Measurements from ENCODE around the gene PFDN1.
"Not testable (repeated sequence)": the region's sequence is repeated elsewhere in the genome, so short reads cannot be mapped to it uniquely, and the experiment has no call there.

PFDN1 gene

GRCh38 chr5:140205952-140206351 is 96.9 kb downstream of the PFDN1 start:
- Histone ChIP-seq H3K36me3 (ENCODE audit: control insufficient read depth in 1 of 2, insufficient read depth in 2 of 2, low read length in 2 of 2) (peaks cover 0 to 8% of the 10 kb centered on the region in 2 donors), H3K4me1 (ENCODE audit: control insufficient read depth in 1 of 2, insufficient read depth in 2 of 2, low read length in 2 of 2) (peaks cover 5 to 25% of the 10 kb centered on the region in 2 donors), H3K9me3 (ENCODE audit: control insufficient read depth in 1 of 2, low read length in 2 of 2) (no peaks in the 10 kb centered on the region), H3K4me3 (ENCODE audit: low read depth in 1 of 2, low read length in 2 of 2) (no peak overlapping the region), H3K27me3 (ENCODE audit: control insufficient read depth in 1 of 2, insufficient read depth in 2 of 2, low read length in 2 of 2) (no peaks in the 10 kb centered on the region), H3K9ac (ENCODE audit: low read depth in 1 of 2, low read length in 2 of 2) (no peak overlapping the region), H3K27ac (ENCODE audit: low read depth, low read length) (no peak overlapping the region)

- H3K27ac ChIP-seq (ENCODE audit: low read depth, low read length): no peak overlapping the region
Observed at GRCh38 chr5:140205216-140205615, 97.7 kb downstream of the PFDN1 start.

GRCh38 chr5:140202610-140203009 is 100.3 kb downstream of the PFDN1 start:
- H3K9ac ChIP-seq (ENCODE audit: low read depth in 1 of 2, low read length in 2 of 2): no peak overlapping the region
- no peaks in the 10 kb centered on the region for H3K27me3 ChIP-seq (ENCODE audit: control insufficient read depth in 1 of 2, insufficient read depth in 2 of 2, low read length in 2 of 2)
- no peaks in the 10 kb centered on the region for H3K9me3 ChIP-seq (ENCODE audit: control insufficient read depth in 1 of 2, low read length in 2 of 2)
- H3K27ac ChIP-seq (ENCODE audit: low read depth, low read length): no peak overlapping the region
- no peak overlapping the region for H3K4me3 ChIP-seq (ENCODE audit: low read depth in 1 of 2, low read length in 2 of 2)
- peaks cover 8 to 14% of the 10 kb centered on the region in 2 donors for H3K36me3 ChIP-seq (ENCODE audit: control insufficient read depth in 1 of 2, insufficient read depth in 2 of 2, low read length in 2 of 2)
- H3K4me1 ChIP-seq (ENCODE audit: control insufficient read depth in 1 of 2, insufficient read depth in 2 of 2, low read length in 2 of 2): peaks cover 5 to 24% of the 10 kb centered on the region in 2 donors

More at GRCh38 chr5:140205216-140205615, 97.7 kb downstream of the PFDN1 start:
- peaks cover 5 to 25% of the 10 kb centered on the region in 2 donors for H3K4me1 ChIP-seq (ENCODE audit: control insufficient read depth in 1 of 2, insufficient read depth in 2 of 2, low read length in 2 of 2)
- no peaks in the 10 kb centered on the region for H3K27me3 ChIP-seq (ENCODE audit: control insufficient read depth in 1 of 2, insufficient read depth in 2 of 2, low read length in 2 of 2)
- H3K9ac ChIP-seq (ENCODE audit: low read depth in 1 of 2, low read length in 2 of 2): no peak overlapping the region
- H3K36me3 ChIP-seq (ENCODE audit: control insufficient read depth in 1 of 2, insufficient read depth in 2 of 2, low read length in 2 of 2): peaks cover 0 to 8% of the 10 kb centered on the region in 2 donors
- H3K4me3 ChIP-seq (ENCODE audit: low read depth in 1 of 2, low read length in 2 of 2): no peak overlapping the region
- H3K9me3 ChIP-seq (ENCODE audit: control insufficient read depth in 1 of 2, low read length in 2 of 2): no peaks in the 10 kb centered on the region

- no peaks in the 10 kb centered on the region for H3K9me3 ChIP-seq (ENCODE audit: control insufficient read depth in 1 of 2, low read length in 2 of 2)
- no peaks in the 10 kb centered on the region for H3K27me3 ChIP-seq (ENCODE audit: control insufficient read depth in 1 of 2, insufficient read depth in 2 of 2, low read length in 2 of 2)
- no peak overlapping the region for H3K9ac ChIP-seq (ENCODE audit: low read depth in 1 of 2, low read length in 2 of 2)
- H3K4me3 ChIP-seq (ENCODE audit: low read depth in 1 of 2, low read length in 2 of 2): no peak overlapping the region
- peaks cover 4 to 19% of the 10 kb centered on the region in 2 donors for H3K4me1 ChIP-seq (ENCODE audit: control insufficient read depth in 1 of 2, insufficient read depth in 2 of 2, low read length in 2 of 2)
- peaks cover 10 to 14% of the 10 kb centered on the region in 2 donors for H3K36me3 ChIP-seq (ENCODE audit: control insufficient read depth in 1 of 2, insufficient read depth in 2 of 2, low read length in 2 of 2)
- no peak overlapping the region for H3K27ac ChIP-seq (ENCODE audit: low read depth, low read length)
Observed at GRCh38 chr5:140202078-140202477, 100.8 kb downstream of the PFDN1 start.

GRCh38 chr5:140198915-140199314 is 104.0 kb downstream of the PFDN1 start:
- not testable (repeated sequence) for H3K9ac ChIP-seq (ENCODE audit: low read depth in 1 of 2, low read length in 2 of 2); H3K27ac ChIP-seq (ENCODE audit: low read depth, low read length); H3K27me3 ChIP-seq (ENCODE audit: control insufficient read depth in 1 of 2, insufficient read depth in 2 of 2, low read length in 2 of 2); H3K4me3 ChIP-seq (ENCODE audit: low read depth in 1 of 2, low read length in 2 of 2); H3K9me3 ChIP-seq (ENCODE audit: control insufficient read depth in 1 of 2, low read length in 2 of 2)
- Histone ChIP-seq H3K4me1 (ENCODE audit: control insufficient read depth in 1 of 2, insufficient read depth in 2 of 2, low read length in 2 of 2) (peaks cover 8 to 17% of the 10 kb centered on the region in 2 donors), H3K36me3 (ENCODE audit: control insufficient read depth in 1 of 2, insufficient read depth in 2 of 2, low read length in 2 of 2) (peaks cover 17 to 19% of the 10 kb centered on the region in 2 donors)

- Histone ChIP-seq H3K4me3 (ENCODE audit: low read depth in 1 of 2, low read length in 2 of 2) (no peak overlapping the region), H3K27me3 (ENCODE audit: control insufficient read depth in 1 of 2, insufficient read depth in 2 of 2, low read length in 2 of 2) (no peaks in the 10 kb centered on the region), H3K9me3 (ENCODE audit: control insufficient read depth in 1 of 2, low read length in 2 of 2) (no peaks in the 10 kb centered on the region), H3K36me3 (ENCODE audit: control insufficient read depth in 1 of 2, insufficient read depth in 2 of 2, low read length in 2 of 2) (peaks cover 15 to 17% of the 10 kb centered on the region in 2 donors), H3K9ac (ENCODE audit: low read depth in 1 of 2, low read length in 2 of 2) (no peak overlapping the region), H3K4me1 (ENCODE audit: control insufficient read depth in 1 of 2, insufficient read depth in 2 of 2, low read length in 2 of 2) (peaks cover 16 to 32% of the 10 kb centered on the region in 2 donors), H3K27ac (ENCODE audit: low read depth, low read length) (no peak overlapping the region)
Observed at GRCh38 chr5:140197023-140197422, 105.9 kb downstream of the PFDN1 start.

- Histone ChIP-seq H3K4me3 (ENCODE audit: low read depth in 1 of 2, low read length in 2 of 2) (no peak overlapping the region), H3K4me1 (ENCODE audit: control insufficient read depth in 1 of 2, insufficient read depth in 2 of 2, low read length in 2 of 2) (peaks cover 16 to 39% of the 10 kb centered on the region in 2 donors), H3K27ac (ENCODE audit: low read depth, low read length) (no peak overlapping the region)
Observed at GRCh38 chr5:140196115-140196814, 106.6 kb downstream of the PFDN1 start.

More at GRCh38 chr5:140196115-140196814, 106.6 kb downstream of the PFDN1 start:
- Histone ChIP-seq H3K9me3 (ENCODE audit: control insufficient read depth in 1 of 2, low read length in 2 of 2) (no peaks in the 10 kb centered on the region), H3K36me3 (ENCODE audit: control insufficient read depth in 1 of 2, insufficient read depth in 2 of 2, low read length in 2 of 2) (peaks cover 15 to 17% of the 10 kb centered on the region in 2 donors), H3K9ac (ENCODE audit: low read depth in 1 of 2, low read length in 2 of 2) (no peak overlapping the region), H3K27me3 (ENCODE audit: control insufficient read depth in 1 of 2, insufficient read depth in 2 of 2, low read length in 2 of 2) (no peaks in the 10 kb centered on the region)
